ENCODE results near the gene JPH3. TPM values are rescaled to one million over a fixed set of nuclear protein-coding genes. Genes with fewer than 3 reads are reported as not detected.
"Not testable (repeated sequence)": the region's sequence is repeated elsewhere in the genome, so short reads cannot be mapped to it uniquely, and the experiment has no call there.

The JPH3 gene
- total RNA-seq, 2 donors from 2014 or later = 0.18 to 0.39 TPM

- peak; percentile 69 for ATAC-seq
- intact Hi-C loops (cut with DNase I, micrococcal nuclease) = no loop called here
- DNase-seq = no peak
These were observed 60.2 kb downstream of the JPH3 start for GRCh38 chr16:87662254-87663204.

DNA sequence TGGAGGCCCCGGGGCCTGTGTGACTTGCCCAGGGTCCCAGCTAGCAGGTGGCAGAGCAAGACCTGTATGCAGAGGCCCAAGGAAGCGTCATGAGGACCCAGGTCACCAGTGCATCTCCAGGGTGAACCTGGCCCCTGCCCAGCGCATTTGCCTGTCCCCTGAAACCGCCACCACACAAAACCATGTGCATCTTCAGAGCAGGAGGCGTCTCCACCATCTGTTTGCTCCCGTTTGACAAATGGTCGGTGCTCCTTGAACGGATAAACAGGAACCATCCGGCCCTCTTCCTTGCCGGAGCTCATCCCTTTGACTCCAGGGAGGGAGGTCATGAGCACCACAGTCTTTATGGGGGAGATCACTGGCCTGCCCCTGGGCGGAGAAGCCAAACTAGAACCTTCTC lies 62.5 kb downstream of the JPH3 start:
- intact Hi-C loops (cut with DNase I, micrococcal nuclease) = no loop called here
- DNase-seq = no peak
- ATAC-seq = no peak

GRCh38 chr16:87665193-87665592 lies 62.9 kb downstream of the JPH3 start:
- intact Hi-C loops (cut with DNase I, micrococcal nuclease) = no loop called here
- DNase-seq (no peak), ATAC-seq (no peak)

DNA sequence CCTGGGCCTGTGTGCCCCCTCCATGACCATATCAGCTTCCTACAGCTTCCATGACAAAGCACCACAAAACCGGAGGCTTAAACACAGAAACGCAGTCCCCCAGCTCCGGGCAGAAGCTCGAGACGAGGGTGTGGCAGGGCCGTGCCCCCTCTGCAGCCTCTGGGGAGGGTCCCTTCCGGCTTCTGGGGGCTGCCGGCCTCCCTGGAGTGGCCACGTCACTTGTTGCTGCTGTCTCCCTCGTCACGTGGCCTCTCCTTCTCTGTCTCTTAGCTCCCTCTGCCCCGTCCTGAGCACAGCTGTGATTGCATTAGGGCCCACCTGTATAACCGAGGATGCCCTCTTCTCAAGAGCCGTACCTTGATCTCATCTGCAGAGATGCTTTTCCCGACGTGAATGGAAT lies 64.6 kb downstream of the JPH3 start:
- ATAC-seq (no peak), DNase-seq (no peak)
- intact Hi-C loops (cut with DNase I, micrococcal nuclease) = no loop called here

- DNase-seq (no peak), ATAC-seq (no peak)
- intact Hi-C loops (cut with DNase I, micrococcal nuclease) = no loop called here
These were observed 65.1 kb downstream of the JPH3 start for GRCh38 chr16:87667443-87667842.

GRCh38 chr16:87667946-87668345 lies 65.6 kb downstream of the JPH3 start:
- intact Hi-C loops (cut with DNase I, micrococcal nuclease) = no loop called here
- no peak for ATAC-seq
- no peak for DNase-seq

- ATAC-seq (no peak), DNase-seq (no peak)
- intact Hi-C loops (cut with DNase I, micrococcal nuclease) = no loop called here
These were observed 67.4 kb downstream of the JPH3 start for GRCh38 chr16:87669672-87670071.

- DNase-seq (no peak), ATAC-seq (no peak)
- intact Hi-C loops (cut with DNase I, micrococcal nuclease) = no loop called here
These were observed 68.9 kb downstream of the JPH3 start for GRCh38 chr16:87671221-87671620.

GRCh38 chr16:87671715-87672270 lies 69.5 kb downstream of the JPH3 start:
- DNase-seq = no peak
- intact Hi-C loops (cut with DNase I, micrococcal nuclease) = no loop called here
- no peak for ATAC-seq

DNA sequence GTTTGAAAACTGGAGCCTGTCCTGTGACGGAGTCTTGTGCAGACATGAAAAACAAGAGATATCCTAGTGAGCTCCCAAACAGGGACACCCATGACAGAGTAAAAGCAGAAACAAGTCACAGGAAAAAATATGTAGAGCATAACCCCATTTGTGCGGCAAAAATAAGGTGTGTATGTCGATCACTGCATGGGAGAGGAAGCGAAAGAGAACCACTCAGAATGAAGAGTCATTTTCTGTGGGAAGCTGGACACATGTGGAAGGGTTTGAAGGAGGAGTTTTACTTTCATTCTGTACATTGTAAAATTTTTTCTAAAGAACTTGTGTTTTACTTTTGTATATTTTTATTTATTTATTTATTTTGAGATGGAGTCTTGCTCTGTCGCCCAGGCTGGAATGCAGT lies 72.1 kb downstream of the JPH3 start:
- intact Hi-C loops (cut with DNase I, micrococcal nuclease) = no loop called here
- no peak for DNase-seq
- no peak for ATAC-seq

GRCh38 chr16:87675111-87675719 lies 72.9 kb downstream of the JPH3 start:
- ATAC-seq = no peak
- DNase-seq = no peak
- intact Hi-C loops (cut with DNase I, micrococcal nuclease) = no loop called here

DNA sequence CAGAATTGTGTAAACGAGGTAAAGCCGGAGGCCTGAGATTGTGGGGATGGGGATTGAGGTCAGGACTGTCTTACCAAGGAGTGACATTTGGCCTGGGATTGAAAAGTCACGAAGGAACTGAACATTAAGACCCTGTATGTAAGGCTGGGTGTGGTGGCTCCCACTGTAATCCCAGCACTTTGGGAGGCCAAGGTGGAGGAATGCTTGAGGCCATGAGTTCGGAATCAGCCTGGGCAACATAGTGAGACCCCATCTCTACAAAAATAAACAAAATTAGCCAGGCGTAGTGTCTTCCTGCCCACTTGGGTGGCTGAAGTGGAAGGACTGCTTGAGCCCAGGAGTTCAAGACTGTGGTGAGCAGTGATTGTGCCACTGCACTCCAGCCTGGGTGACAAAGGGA lies 75.5 kb downstream of the JPH3 start:
- intact Hi-C loops (cut with DNase I, micrococcal nuclease) = no loop called here
- DNase-seq (no peak), ATAC-seq (no peak)

GRCh38 chr16:87678618-87679017 lies 76.3 kb downstream of the JPH3 start:
- ATAC-seq (no peak), DNase-seq (no peak)
- intact Hi-C loops (cut with DNase I, micrococcal nuclease) = no loop called here

DNA sequence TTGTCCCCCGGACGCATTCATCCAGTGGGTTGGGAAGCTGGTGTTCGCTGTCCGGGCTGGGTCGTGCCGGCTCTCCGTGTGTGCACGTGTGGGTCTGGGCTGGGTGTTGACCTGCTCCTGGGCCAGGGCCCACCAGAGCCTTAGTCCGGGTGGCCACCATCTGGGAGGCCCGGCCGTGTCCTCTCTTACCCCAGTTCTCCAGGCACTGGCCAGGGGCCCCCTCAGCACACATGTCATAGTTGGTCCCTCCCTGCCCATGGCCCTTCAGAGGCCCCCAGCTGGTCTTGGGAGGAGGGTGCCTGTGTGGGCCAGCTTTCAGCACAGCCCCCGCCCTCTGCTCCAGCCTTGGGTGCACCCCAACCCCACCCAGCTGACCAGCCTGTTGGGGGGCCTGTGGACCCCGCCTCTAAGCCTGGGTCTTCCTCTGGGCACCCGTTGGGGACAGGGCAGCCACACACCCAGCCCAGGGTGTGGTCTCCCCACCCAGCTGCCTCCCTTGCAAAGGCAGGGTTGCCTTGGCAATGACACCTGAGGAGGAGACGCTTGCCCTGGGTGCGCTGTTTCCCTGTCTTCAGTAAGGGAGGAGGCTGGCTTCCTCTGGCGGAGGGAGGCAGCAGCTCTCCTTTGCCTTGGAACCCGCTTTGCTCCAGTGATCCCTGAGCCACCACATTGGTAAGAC lies 77.4 kb downstream of the JPH3 start:
- no peak for DNase-seq
- intact Hi-C loops (cut with DNase I, micrococcal nuclease) = no loop called here
- peak; percentile 42 for ATAC-seq

DNA sequence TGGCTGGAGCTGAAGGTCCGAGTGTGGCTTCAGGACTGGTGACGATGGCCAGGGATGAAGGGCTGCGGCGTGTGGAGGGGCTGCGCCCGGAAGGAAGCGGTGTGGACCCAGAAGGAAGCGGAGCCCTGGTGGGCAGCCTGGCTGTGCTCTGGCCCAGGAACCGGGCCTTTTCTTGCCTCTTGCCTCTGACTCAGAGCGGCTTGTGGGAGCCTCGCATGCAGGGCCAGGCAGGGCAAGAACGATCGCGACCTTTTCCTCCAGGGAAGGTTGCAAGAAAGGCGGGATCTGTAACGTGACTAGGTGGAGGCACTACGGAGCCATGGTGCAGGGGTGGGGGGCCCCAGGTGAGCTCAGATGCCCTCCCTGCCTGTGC lies 78.0 kb downstream of the JPH3 start:
- ATAC-seq = no peak
- no peak for DNase-seq
- intact Hi-C loops (cut with DNase I, micrococcal nuclease) = no loop called here

- ATAC-seq; intact Hi-C loops (cut with DNase I, micrococcal nuclease); DNase-seq: not testable (repeated sequence)
These were observed 78.8 kb downstream of the JPH3 start for GRCh38 chr16:87681051-87681602.

GRCh38 chr16:87681981-87682570 lies 79.8 kb downstream of the JPH3 start:
- ATAC-seq = no peak
- no peak for DNase-seq
- intact Hi-C loops (cut with DNase I, micrococcal nuclease) = no loop called here

- ATAC-seq (no peak), DNase-seq (no peak)
- intact Hi-C loops (cut with DNase I, micrococcal nuclease) = no loop called here
These were observed 80.6 kb downstream of the JPH3 start for GRCh38 chr16:87682852-87683399.

All from left colon (tissue), 2 donors.